ENCODE results near the gene PEAK1. TPM values are rescaled to one million over a fixed set of nuclear protein-coding genes. Genes with fewer than 3 reads are reported as not detected.

PEAK1 gene
- total and polyA plus RNA-seq, 4 donors, result 8.6 to 147 (median 40.2) TPM

DNA sequence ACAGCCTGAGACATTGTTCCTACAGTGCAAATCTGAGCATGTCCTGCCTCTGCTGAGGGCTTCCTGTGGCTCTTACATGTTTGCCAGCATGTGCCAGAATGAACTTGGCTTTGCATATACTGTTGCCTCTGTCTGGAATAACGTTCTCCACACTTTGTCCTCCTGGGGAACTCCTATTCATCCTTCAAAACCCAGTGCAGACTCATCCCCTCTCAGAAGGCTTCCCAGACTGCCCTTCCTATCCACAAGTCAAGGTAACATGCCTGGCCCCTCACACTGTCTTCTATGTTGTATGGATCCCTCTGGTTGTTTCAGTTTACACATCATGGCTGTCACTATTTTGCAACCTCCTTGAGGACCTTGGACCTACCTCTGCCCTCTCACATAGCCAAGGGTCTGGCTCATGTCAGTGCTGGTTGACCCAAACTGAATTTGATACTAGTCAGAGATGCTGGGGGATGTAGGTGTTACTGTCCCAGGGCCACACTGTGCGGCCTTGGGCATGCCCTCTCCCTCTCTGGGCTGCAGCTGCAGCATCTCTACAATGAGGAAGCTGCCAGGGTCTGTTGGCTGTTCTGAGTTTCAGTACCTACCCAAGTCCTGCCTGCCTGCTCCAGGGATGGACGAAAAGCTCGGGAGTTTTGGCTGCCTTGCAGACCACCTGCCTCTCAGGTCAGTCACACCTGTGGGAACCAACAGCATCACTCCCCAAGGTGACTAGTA, 320.0 kb downstream of the PEAK1 start:
- WGBS, 2 donors, result 90 to 94% methylated on average over 4 of the region's 4 CpGs
- H3K9me3 ChIP-seq (ENCODE audit: control insufficient read depth in 4 of 4, insufficient read depth in 3 of 4, low read length in 3 of 4), result no peaks in the 10 kb centered on the region
- TF ChIP-seq, protein P1, sequence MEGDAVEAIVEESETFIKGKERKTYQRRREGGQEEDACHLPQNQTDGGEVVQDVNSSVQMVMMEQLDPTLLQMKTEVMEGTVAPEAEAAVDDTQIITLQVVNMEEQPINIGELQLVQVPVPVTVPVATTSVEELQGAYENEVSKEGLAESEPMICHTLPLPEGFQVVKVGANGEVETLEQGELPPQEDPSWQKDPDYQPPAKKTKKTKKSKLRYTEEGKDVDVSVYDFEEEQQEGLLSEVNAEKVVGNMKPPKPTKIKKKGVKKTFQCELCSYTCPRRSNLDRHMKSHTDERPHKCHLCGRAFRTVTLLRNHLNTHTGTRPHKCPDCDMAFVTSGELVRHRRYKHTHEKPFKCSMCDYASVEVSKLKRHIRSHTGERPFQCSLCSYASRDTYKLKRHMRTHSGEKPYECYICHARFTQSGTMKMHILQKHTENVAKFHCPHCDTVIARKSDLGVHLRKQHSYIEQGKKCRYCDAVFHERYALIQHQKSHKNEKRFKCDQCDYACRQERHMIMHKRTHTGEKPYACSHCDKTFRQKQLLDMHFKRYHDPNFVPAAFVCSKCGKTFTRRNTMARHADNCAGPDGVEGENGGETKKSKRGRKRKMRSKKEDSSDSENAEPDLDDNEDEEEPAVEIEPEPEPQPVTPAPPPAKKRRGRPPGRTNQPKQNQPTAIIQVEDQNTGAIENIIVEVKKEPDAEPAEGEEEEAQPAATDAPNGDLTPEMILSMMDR (IDR thresholded peaks at IDR 0.05; ENCODE audit: control extremely low read depth, extremely low read depth), result no peak

DNA sequence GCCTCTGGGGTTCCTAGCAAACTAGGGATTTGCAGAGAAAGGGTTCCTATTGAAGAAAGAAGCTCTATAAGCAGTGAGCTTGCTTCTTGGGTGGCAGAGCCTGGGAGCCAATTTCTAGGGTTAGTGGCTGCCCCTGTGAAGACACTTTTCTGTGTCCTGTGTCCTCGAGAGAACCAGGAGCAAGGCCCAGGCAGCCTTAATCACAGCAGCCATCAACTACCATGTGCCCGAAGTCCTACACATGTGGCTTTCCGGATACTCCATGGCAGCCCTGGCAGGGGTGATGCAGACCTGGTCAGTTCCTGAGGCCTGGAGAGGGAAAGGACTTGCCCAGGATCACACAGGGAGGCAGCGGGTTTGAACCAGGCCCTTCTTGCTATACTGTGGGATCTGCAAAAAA, 321.3 kb downstream of the PEAK1 start:
- no peaks in the 10 kb centered on the region for H3K27me3 ChIP-seq (ENCODE audit: control insufficient read depth in 3 of 3, insufficient read depth in 3 of 3, low read length in 2 of 3)
- DNase-seq, result no peak
- TF ChIP-seq, protein P1 (IDR thresholded peaks at IDR 0.05; ENCODE audit: control extremely low read depth, extremely low read depth), result no peak
- no peak overlapping the region for H3K27ac ChIP-seq (ENCODE audit: low read depth in 1 of 2, low read length in 1 of 2)
- H3K36me3 ChIP-seq (ENCODE audit: control insufficient read depth in 4 of 4, insufficient read depth in 4 of 4, low read length in 4 of 4), result no peaks in the 10 kb centered on the region
- H3K9ac ChIP-seq (ENCODE audit: insufficient read depth in 1 of 2, low read length in 2 of 2), result no peak overlapping the region
- H3K4me3 ChIP-seq, result no peak overlapping the region
- H3K4me1 ChIP-seq (ENCODE audit: control insufficient read depth in 5 of 5, insufficient read depth in 5 of 5, low read length in 5 of 5), result peaks cover 0 to under 1% (median 0%) of the 10 kb centered on the region in 5 donors
- no peak for ATAC-seq (ENCODE audit: insufficient read depth, low FRiP score)
- H3K9me3 ChIP-seq (ENCODE audit: control insufficient read depth in 4 of 4, insufficient read depth in 3 of 4, low read length in 3 of 4), result no peaks in the 10 kb centered on the region
- WGBS, 2 donors, result 95 to 96% methylated on average over 4 of the region's 4 CpGs

More for the DNA sequence above, 320.0 kb downstream of the PEAK1 start:
- Histone ChIP-seq H3K27me3 (ENCODE audit: control insufficient read depth in 3 of 3, insufficient read depth in 3 of 3, low read length in 2 of 3) (no peaks in the 10 kb centered on the region), H3K36me3 (ENCODE audit: control insufficient read depth in 4 of 4, insufficient read depth in 4 of 4, low read length in 4 of 4) (no peaks in the 10 kb centered on the region), H3K4me3 (no peak overlapping the region), H3K27ac (ENCODE audit: low read depth in 1 of 2, low read length in 1 of 2) (no peak overlapping the region), H3K9ac (ENCODE audit: insufficient read depth in 1 of 2, low read length in 2 of 2) (no peak overlapping the region), H3K4me1 (ENCODE audit: control insufficient read depth in 5 of 5, insufficient read depth in 5 of 5, low read length in 5 of 5) (peaks cover 0 to 10% (median 0%) of the 10 kb centered on the region in 5 donors)
- no peak for ATAC-seq (ENCODE audit: insufficient read depth, low FRiP score)
- no peak for DNase-seq

GRCh38 chr15:77097921-77098320, 322.0 kb downstream of the PEAK1 start:
- H3K4me1 ChIP-seq (ENCODE audit: control insufficient read depth in 5 of 5, insufficient read depth in 5 of 5, low read length in 5 of 5), result no peaks in the 10 kb centered on the region
- no peak for DNase-seq
- no peak overlapping the region for H3K4me3 ChIP-seq
- ATAC-seq (ENCODE audit: insufficient read depth, low FRiP score), result no peak
- no peaks in the 10 kb centered on the region for H3K36me3 ChIP-seq (ENCODE audit: control insufficient read depth in 4 of 4, insufficient read depth in 4 of 4, low read length in 4 of 4)
- H3K9ac ChIP-seq (ENCODE audit: insufficient read depth in 1 of 2, low read length in 2 of 2), result no peak overlapping the region
- no peaks in the 10 kb centered on the region for H3K27me3 ChIP-seq (ENCODE audit: control insufficient read depth in 3 of 3, insufficient read depth in 3 of 3, low read length in 2 of 3)
- H3K9me3 ChIP-seq (ENCODE audit: control insufficient read depth in 4 of 4, insufficient read depth in 3 of 4, low read length in 3 of 4), result no peaks in the 10 kb centered on the region
- TF ChIP-seq, protein P1 (IDR thresholded peaks at IDR 0.05; ENCODE audit: control extremely low read depth, extremely low read depth), result no peak
- WGBS, 2 donors, result 97 to 100% methylated on average over 1 to 5 of the region's 5 CpGs
- H3K27ac ChIP-seq (ENCODE audit: low read depth in 1 of 2, low read length in 1 of 2), result no peak overlapping the region

Data from lung (tissue), 12 donors.